ENCODE results near the gene ZFP82. TPM values are rescaled to one million over a fixed set of nuclear protein-coding genes. Genes with fewer than 3 reads are reported as not detected.

ZFP82 gene
- total RNA-seq, 1 experiment from 2014 or later: not detected

DNA sequence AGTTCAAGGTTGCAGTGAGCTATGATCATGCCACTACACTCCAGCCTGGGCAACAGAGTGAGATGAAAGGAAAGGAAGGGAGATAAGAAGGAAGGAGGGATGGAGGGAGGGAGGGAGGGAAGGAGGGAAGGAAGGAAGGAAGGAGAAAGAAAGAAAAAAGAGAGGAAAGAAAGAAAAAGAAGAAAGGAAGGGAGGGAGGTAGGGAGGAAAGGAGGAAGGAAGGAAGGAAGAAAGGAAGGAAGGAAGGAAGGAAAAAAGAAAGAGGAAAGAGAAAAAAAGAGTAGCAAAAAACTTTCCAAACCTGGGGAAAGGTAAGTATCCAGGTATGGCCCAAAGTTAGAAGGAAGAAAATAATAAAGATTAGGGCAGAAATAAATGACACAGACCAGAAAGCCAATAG, 46.6 kb downstream of the ZFP82 start:
- CTCF ChIA-PET: no interaction called here
- DNase-seq: no peak
- H3K27me3 Mint-ChIP-seq (ENCODE audit: unreplicated experiment): no peaks in the 10 kb centered on the region
- TF ChIP-seq, protein P1, sequence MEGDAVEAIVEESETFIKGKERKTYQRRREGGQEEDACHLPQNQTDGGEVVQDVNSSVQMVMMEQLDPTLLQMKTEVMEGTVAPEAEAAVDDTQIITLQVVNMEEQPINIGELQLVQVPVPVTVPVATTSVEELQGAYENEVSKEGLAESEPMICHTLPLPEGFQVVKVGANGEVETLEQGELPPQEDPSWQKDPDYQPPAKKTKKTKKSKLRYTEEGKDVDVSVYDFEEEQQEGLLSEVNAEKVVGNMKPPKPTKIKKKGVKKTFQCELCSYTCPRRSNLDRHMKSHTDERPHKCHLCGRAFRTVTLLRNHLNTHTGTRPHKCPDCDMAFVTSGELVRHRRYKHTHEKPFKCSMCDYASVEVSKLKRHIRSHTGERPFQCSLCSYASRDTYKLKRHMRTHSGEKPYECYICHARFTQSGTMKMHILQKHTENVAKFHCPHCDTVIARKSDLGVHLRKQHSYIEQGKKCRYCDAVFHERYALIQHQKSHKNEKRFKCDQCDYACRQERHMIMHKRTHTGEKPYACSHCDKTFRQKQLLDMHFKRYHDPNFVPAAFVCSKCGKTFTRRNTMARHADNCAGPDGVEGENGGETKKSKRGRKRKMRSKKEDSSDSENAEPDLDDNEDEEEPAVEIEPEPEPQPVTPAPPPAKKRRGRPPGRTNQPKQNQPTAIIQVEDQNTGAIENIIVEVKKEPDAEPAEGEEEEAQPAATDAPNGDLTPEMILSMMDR (IDR thresholded peaks at IDR 0.05; ENCODE audit: unreplicated experiment): no peak
- H3K4me3 Mint-ChIP-seq (ENCODE audit: low read depth, unreplicated experiment): no peak overlapping the region
- H3K4me1 Mint-ChIP-seq (ENCODE audit: low read depth, unreplicated experiment): no peaks in the 10 kb centered on the region
- H3K36me3 Mint-ChIP-seq (ENCODE audit: insufficient read depth, unreplicated experiment): no peaks in the 10 kb centered on the region
- intact Hi-C loops (cut with micrococcal nuclease; ENCODE audit: unreplicated experiment): no loop called here
- no peak overlapping the region for H3K27ac Mint-ChIP-seq (ENCODE audit: unreplicated experiment)
- BruUV-seq (replicated peaks): no TSS peak
- peaks cover 10% of the 10 kb centered on the region for H3K9me3 Mint-ChIP-seq (ENCODE audit: low read depth, unreplicated experiment)

DNA sequence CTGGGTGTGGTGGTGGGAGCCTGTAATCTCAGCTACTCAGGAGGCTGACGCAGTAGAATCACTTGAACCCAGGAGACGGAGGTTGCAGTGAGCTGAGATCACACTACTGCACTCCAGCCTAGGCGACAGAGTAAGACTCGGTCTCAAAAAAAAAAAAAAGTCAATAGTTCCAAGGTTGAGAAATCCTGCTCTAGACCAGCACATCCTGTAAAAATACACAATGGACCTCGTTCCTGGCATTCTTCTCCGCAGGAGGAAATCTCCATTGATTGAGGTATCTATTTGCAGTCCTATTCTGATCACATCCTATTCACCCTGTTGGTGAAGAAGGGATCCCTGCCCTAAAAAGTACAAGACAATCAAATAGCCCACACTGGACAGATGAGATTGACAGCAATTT, 54.6 kb downstream of the ZFP82 start:
- CTCF ChIA-PET: no interaction called here
- intact Hi-C loops (cut with micrococcal nuclease; ENCODE audit: unreplicated experiment): no loop called here
- H3K4me3 Mint-ChIP-seq (ENCODE audit: low read depth, unreplicated experiment): no peak overlapping the region
- no peak overlapping the region for H3K27ac Mint-ChIP-seq (ENCODE audit: unreplicated experiment)
- BruUV-seq (replicated peaks): no TSS peak
- TF ChIP-seq, protein P1 (IDR thresholded peaks at IDR 0.05; ENCODE audit: unreplicated experiment): no peak
- peaks cover 7% of the 10 kb centered on the region for H3K36me3 Mint-ChIP-seq (ENCODE audit: insufficient read depth, unreplicated experiment)
- peaks cover 5% of the 10 kb centered on the region for H3K9me3 Mint-ChIP-seq (ENCODE audit: low read depth, unreplicated experiment)
- no peak for DNase-seq
- no peaks in the 10 kb centered on the region for H3K4me1 Mint-ChIP-seq (ENCODE audit: low read depth, unreplicated experiment)
- H3K27me3 Mint-ChIP-seq (ENCODE audit: unreplicated experiment): no peaks in the 10 kb centered on the region

Other genes with a start within 250 kb of the ZFP82 start
- 6.3 and 6.7 TPM in 2 replicates for gene ZNF565, start 204.0 kb downstream of the ZFP82 start, total RNA-seq (2022)
- 112 and 123 TPM in 2 replicates for gene ZNF146, start 203.5 kb downstream of the ZFP82 start, total RNA-seq (2022)
- gene ZFP14, start 39.4 kb downstream of the ZFP82 start, total RNA-seq (2022): 4.6 and 4.8 TPM in 2 replicates
- 12.0 and 13.0 TPM in 2 replicates for gene ZNF566, start 70.9 kb upstream of the ZFP82 start, total RNA-seq (2022)
- 14.1 and 17.8 TPM in 2 replicates for gene ZNF260, start 109.6 kb upstream of the ZFP82 start, total RNA-seq (2022)
- 8.9 and 11.9 TPM in 2 replicates for gene ZNF529, start 154.6 kb upstream of the ZFP82 start, total RNA-seq (2022)
- gene ZNF382, start 186.7 kb upstream of the ZFP82 start, total RNA-seq (2022): 2.5 and 4.2 TPM in 2 replicates
- 8.5 and 9.7 TPM in 2 replicates for gene ZNF461, start 248.2 kb upstream of the ZFP82 start, total RNA-seq (2022)

All from Calu3 (cell line).